Endothelial cell (in vitro differentiated cells): ENCODE results near the gene ALKBH6. TPM values are rescaled to one million over a fixed set of nuclear protein-coding genes. Genes with fewer than 3 reads are reported as not detected.
A peak's percentile ranks its signal among the peaks of the same experiment; 100 is the strongest.
"Not testable (repeated sequence)": the region's sequence is repeated elsewhere in the genome, so short reads cannot be mapped to it uniquely, and the experiment has no call there.

Experiments used
- DNase-seq: peaks from one replicate; pipeline ENCODE4 v3.0.0; 2021; ENCODE audit warnings: low spot score
- H3K27ac Mint-ChIP-seq: one replicate; pipeline ENCODE4 v1.8.0; 2021; ENCODE audit warnings: mixed read lengths, inconsistent platforms; ENCODE audit not compliant: unreplicated experiment
- H3K27me3 Mint-ChIP-seq: one replicate; pipeline ENCODE4 v1.8.0; 2021; ENCODE audit warnings: mild to moderate bottlenecking, moderate library complexity, mixed read lengths, inconsistent platforms; ENCODE audit not compliant: unreplicated experiment
- H3K36me3 Mint-ChIP-seq: one replicate; pipeline ENCODE4 v1.8.0; 2021; ENCODE audit warnings: mild to moderate bottlenecking, low read depth, mixed read lengths, inconsistent platforms; ENCODE audit not compliant: unreplicated experiment
- H3K4me1 Mint-ChIP-seq: one replicate; pipeline ENCODE4 v1.8.0; 2021; ENCODE audit warnings: mild to moderate bottlenecking, mixed read lengths, inconsistent platforms; ENCODE audit not compliant: unreplicated experiment
- H3K4me3 Mint-ChIP-seq: one replicate; pipeline ENCODE4 v1.8.0; 2021; ENCODE audit warnings: mild to moderate bottlenecking, mixed read lengths, inconsistent platforms; ENCODE audit not compliant: unreplicated experiment
- H3K9me3 Mint-ChIP-seq: one replicate; pipeline ENCODE4 v1.8.0; 2021; ENCODE audit warnings: mixed read lengths, inconsistent platforms; ENCODE audit not compliant: unreplicated experiment
- total RNA-seq: library from RNA; stranded (reverse); fragmentation: NEBNext Ultra II Directional; extraction: Animal tissue kit (Norgen Biotek cat#: 25700); gene quantifications from one replicate; pipeline ENCODE4 v1.2.1, GENCODE V29; 2021; ENCODE audit not compliant: unreplicated experiment
- TF ChIP-seq, protein P1 (sequence below): fragments of 200-600 bp; sonication (generic); IDR thresholded peaks from one replicate; pipeline ENCODE4 v1.5.0; 2021; ENCODE audit warnings: antibody characterized with exemption; ENCODE audit not compliant: unreplicated experiment

Gene ALKBH6
- total RNA-seq, 1 donor from 2014 or later, result 27.3 TPM

- no peak overlapping the region for H3K4me3 Mint-ChIP-seq
- H3K27me3 Mint-ChIP-seq, result peaks cover 2% of the 10 kb centered on the region
- H3K9me3 Mint-ChIP-seq, result no peaks in the 10 kb centered on the region
- peak overlapping the region; percentile 42 for H3K27ac Mint-ChIP-seq
- DNase-seq, result no peak
- peaks cover 18% of the 10 kb centered on the region for H3K36me3 Mint-ChIP-seq
- TF ChIP-seq, protein P1, sequence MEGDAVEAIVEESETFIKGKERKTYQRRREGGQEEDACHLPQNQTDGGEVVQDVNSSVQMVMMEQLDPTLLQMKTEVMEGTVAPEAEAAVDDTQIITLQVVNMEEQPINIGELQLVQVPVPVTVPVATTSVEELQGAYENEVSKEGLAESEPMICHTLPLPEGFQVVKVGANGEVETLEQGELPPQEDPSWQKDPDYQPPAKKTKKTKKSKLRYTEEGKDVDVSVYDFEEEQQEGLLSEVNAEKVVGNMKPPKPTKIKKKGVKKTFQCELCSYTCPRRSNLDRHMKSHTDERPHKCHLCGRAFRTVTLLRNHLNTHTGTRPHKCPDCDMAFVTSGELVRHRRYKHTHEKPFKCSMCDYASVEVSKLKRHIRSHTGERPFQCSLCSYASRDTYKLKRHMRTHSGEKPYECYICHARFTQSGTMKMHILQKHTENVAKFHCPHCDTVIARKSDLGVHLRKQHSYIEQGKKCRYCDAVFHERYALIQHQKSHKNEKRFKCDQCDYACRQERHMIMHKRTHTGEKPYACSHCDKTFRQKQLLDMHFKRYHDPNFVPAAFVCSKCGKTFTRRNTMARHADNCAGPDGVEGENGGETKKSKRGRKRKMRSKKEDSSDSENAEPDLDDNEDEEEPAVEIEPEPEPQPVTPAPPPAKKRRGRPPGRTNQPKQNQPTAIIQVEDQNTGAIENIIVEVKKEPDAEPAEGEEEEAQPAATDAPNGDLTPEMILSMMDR, result no peak
- H3K4me1 Mint-ChIP-seq, result peaks cover 23% of the 10 kb centered on the region
These were observed 27.8 kb upstream of the ALKBH6 start for GRCh38 chr19:36041831-36042230.

GRCh38 chr19:36041092-36041491, 27.1 kb upstream of the ALKBH6 start:
- Mint-ChIP-seq H3K4me1 (peaks cover 29% of the 10 kb centered on the region), H3K36me3 (peaks cover 11% of the 10 kb centered on the region), H3K27ac (peak overlapping the region; percentile 13)
- not testable (repeated sequence) for H3K9me3 Mint-ChIP-seq, H3K4me3 Mint-ChIP-seq, DNase-seq, H3K27me3 Mint-ChIP-seq

DNA sequence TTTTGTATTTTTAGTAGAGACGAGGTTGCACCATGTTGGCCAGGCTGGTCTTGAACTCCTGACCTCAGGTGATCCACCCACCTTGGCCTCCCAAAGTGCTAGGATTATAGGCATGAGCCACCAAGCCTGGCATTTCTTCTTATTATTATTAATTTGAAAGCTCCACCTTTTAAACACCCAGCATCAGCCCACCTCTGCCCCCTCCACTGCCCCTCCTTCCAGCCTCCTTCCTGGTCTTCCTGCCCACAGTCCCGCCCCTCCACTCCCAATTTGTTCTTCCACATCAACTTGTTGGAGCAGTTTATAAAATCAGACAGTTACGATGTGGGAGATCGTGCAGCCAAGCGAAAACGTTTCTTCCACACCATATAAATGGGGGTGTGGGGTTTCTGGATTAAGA, 26.5 kb upstream of the ALKBH6 start:
- TF ChIP-seq, protein P1, result no peak
- Mint-ChIP-seq H3K4me1 (peaks cover 35% of the 10 kb centered on the region), H3K4me3 (peak overlapping the region; percentile 62), H3K27me3 (peaks cover 5% of the 10 kb centered on the region), H3K27ac (no peak overlapping the region), H3K36me3 (peaks cover 5% of the 10 kb centered on the region), H3K9me3 (no peaks in the 10 kb centered on the region)
- no peak for DNase-seq

GRCh38 chr19:36032251-36033104, 18.5 kb upstream of the ALKBH6 start, which contains the start of gene CLIP3:
TSS of gene CLIP3 (minus strand) at chr19:36032873. CDS start at chr19:36032357, 516 bp downstream.
- H3K4me3 Mint-ChIP-seq, result peak within 1 kb of the TSS; percentile 91
- DNase-seq, result peak; percentile 73
- H3K4me1 Mint-ChIP-seq, result peaks cover 37% of the 10 kb centered on the region
- no peak within 1 kb of the TSS for H3K27ac Mint-ChIP-seq
- H3K36me3 Mint-ChIP-seq, result peaks cover 26% of the 10 kb centered on the region
- TF ChIP-seq, protein P1, result no peak
- no peaks in the 10 kb centered on the region for H3K9me3 Mint-ChIP-seq
- peaks cover 13% of the 10 kb centered on the region for H3K27me3 Mint-ChIP-seq

- Mint-ChIP-seq H3K4me3 (peak overlapping the region; percentile 76), H3K4me1 (peaks cover 25% of the 10 kb centered on the region), H3K27ac (no peak overlapping the region), H3K36me3 (peaks cover 32% of the 10 kb centered on the region), H3K27me3 (peaks cover 11% of the 10 kb centered on the region), H3K9me3 (no peaks in the 10 kb centered on the region)
- TF ChIP-seq, protein P1, result no peak
- DNase-seq, result no peak
These were observed 17.3 kb upstream of the ALKBH6 start for GRCh38 chr19:36031308-36031707.
